ENCODE measurements around the gene EDA. TPM values are rescaled to one million over a fixed set of nuclear protein-coding genes. Genes with fewer than 3 reads are reported as not detected.
"Not testable (repeated sequence)": the region's sequence is repeated elsewhere in the genome, so short reads cannot be mapped to it uniquely, and the experiment has no call there.

Gene EDA
- total RNA-seq, 1 experiment from 2014 or later: 0.15 TPM

GRCh38 chrX:69815063-69815462, 199.2 kb downstream of the EDA start:
- H3K27ac ChIP-seq (ENCODE audit: low read length): no peak overlapping the region
- H3K36me3 ChIP-seq (ENCODE audit: low read depth, low read length): no peaks in the 10 kb centered on the region
- no peak for ATAC-seq
- no peak overlapping the region for H3K4me2 ChIP-seq (ENCODE audit: low read length)
- no peaks in the 10 kb centered on the region for H3K9me2 ChIP-seq (replicated peaks; ENCODE audit: low read length)
- TF ChIP-seq EZH2phosphoT487 (IDR thresholded peaks at IDR 0.05; ENCODE audit: borderline replicate concordance, low read length) (no peak), CTCF (conservative IDR thresholded peaks at IDR 0.05; ENCODE audit: low read depth, low read length) (no peak), EZH2 (IDR thresholded peaks at IDR 0.05; ENCODE audit: low read length, unreplicated experiment) (no peak)
- H3F3A ChIP-seq (ENCODE audit: low read length, unreplicated experiment): no peaks in the 10 kb centered on the region
- H3K79me2 ChIP-seq (ENCODE audit: low read length): no peaks in the 10 kb centered on the region
- BruUV-seq (replicated peaks): no TSS peak
- H3K4me3 ChIP-seq (ENCODE audit: low read length): no peak overlapping the region
- H4K20me1 ChIP-seq (ENCODE audit: low read length): no peaks in the 10 kb centered on the region
- no peak overlapping the region for H2AFZ ChIP-seq (ENCODE audit: low read length)
- ChIA-PET CTCF (no interaction called here), POLR2A (ENCODE audit: unreplicated experiment) (no interaction called here)
- no peaks in the 10 kb centered on the region for H3K4me1 ChIP-seq (ENCODE audit: insufficient read depth, low read length)
- no peaks in the 10 kb centered on the region for H3K27me3 ChIP-seq (ENCODE audit: low read length)
- no peak overlapping the region for H3K9ac ChIP-seq (ENCODE audit: low read length)
- no peak for DNase-seq
- H3K9me3 ChIP-seq (ENCODE audit: low read length): no peaks in the 10 kb centered on the region
- intact Hi-C loops (cut with micrococcal nuclease): no loop called here

- Histone ChIP-seq H4K20me1 (ENCODE audit: low read length) (no peaks in the 10 kb centered on the region), H3K9me2 (replicated peaks; ENCODE audit: low read length) (no peaks in the 10 kb centered on the region), H3K27me3 (ENCODE audit: low read length) (no peaks in the 10 kb centered on the region), H3K27ac (ENCODE audit: low read length) (no peak overlapping the region), H3F3A (ENCODE audit: low read length, unreplicated experiment) (no peaks in the 10 kb centered on the region), H2AFZ (ENCODE audit: low read length) (no peak overlapping the region), H3K9me3 (ENCODE audit: low read length) (no peaks in the 10 kb centered on the region), H3K4me2 (ENCODE audit: low read length) (no peak overlapping the region), H3K4me1 (ENCODE audit: insufficient read depth, low read length) (no peaks in the 10 kb centered on the region), H3K36me3 (ENCODE audit: low read depth, low read length) (no peaks in the 10 kb centered on the region), H3K4me3 (ENCODE audit: low read length) (no peak overlapping the region), H3K79me2 (ENCODE audit: low read length) (no peaks in the 10 kb centered on the region), H3K9ac (ENCODE audit: low read length) (no peak overlapping the region)
- ATAC-seq (no peak), DNase-seq (no peak)
- ChIA-PET CTCF (no interaction called here), POLR2A (ENCODE audit: unreplicated experiment) (no interaction called here)
- no peak for TF ChIP-seq EZH2 (IDR thresholded peaks at IDR 0.05; ENCODE audit: low read length, unreplicated experiment)
- intact Hi-C loops (cut with micrococcal nuclease): no loop called here
- no TSS peak for BruUV-seq (replicated peaks)
Observed at GRCh38 chrX:69815519-69815918, 199.6 kb downstream of the EDA start.

- Histone ChIP-seq H2AFZ (ENCODE audit: low read length) (no peak overlapping the region), H3K9me3 (ENCODE audit: low read length) (no peaks in the 10 kb centered on the region), H3K79me2 (ENCODE audit: low read length) (no peaks in the 10 kb centered on the region), H3K4me2 (ENCODE audit: low read length) (no peak overlapping the region), H3K27ac (ENCODE audit: low read length) (no peak overlapping the region), H3K9me2 (replicated peaks; ENCODE audit: low read length) (no peaks in the 10 kb centered on the region), H4K20me1 (ENCODE audit: low read length) (no peaks in the 10 kb centered on the region), H3K9ac (ENCODE audit: low read length) (no peak overlapping the region), H3K36me3 (ENCODE audit: low read depth, low read length) (no peaks in the 10 kb centered on the region), H3K27me3 (ENCODE audit: low read length) (no peaks in the 10 kb centered on the region), H3F3A (ENCODE audit: low read length, unreplicated experiment) (no peaks in the 10 kb centered on the region), H3K4me1 (ENCODE audit: insufficient read depth, low read length) (no peaks in the 10 kb centered on the region), H3K4me3 (ENCODE audit: low read length) (no peak overlapping the region)
- no peak for ATAC-seq
- CTCF ChIA-PET: no interaction called here
- intact Hi-C loops (cut with micrococcal nuclease): no loop called here
- POLR2A ChIA-PET (ENCODE audit: unreplicated experiment): no interaction called here
- no peak for DNase-seq
- no TSS peak for BruUV-seq (replicated peaks)
- TF ChIP-seq CTCF (conservative IDR thresholded peaks at IDR 0.05; ENCODE audit: low read depth, low read length) (no peak), EZH2phosphoT487 (IDR thresholded peaks at IDR 0.05; ENCODE audit: borderline replicate concordance, low read length) (no peak), EZH2 (IDR thresholded peaks at IDR 0.05; ENCODE audit: low read length, unreplicated experiment) (no peak)
Observed at GRCh38 chrX:69844636-69845035, 228.7 kb downstream of the EDA start.

GRCh38 chrX:69859999-69860398, 244.1 kb downstream of the EDA start:
- H3K27me3 ChIP-seq (ENCODE audit: low read length); H3K27ac ChIP-seq (ENCODE audit: low read length); CTCF ChIA-PET; H3K36me3 ChIP-seq (ENCODE audit: low read depth, low read length); H4K20me1 ChIP-seq (ENCODE audit: low read length); H3K9ac ChIP-seq (ENCODE audit: low read length); BruUV-seq (replicated peaks); ATAC-seq; intact Hi-C loops (cut with micrococcal nuclease); H3K4me3 ChIP-seq (ENCODE audit: low read length); H3K4me1 ChIP-seq (ENCODE audit: insufficient read depth, low read length); H2AFZ ChIP-seq (ENCODE audit: low read length); H3K4me2 ChIP-seq (ENCODE audit: low read length); H3F3A ChIP-seq (ENCODE audit: low read length, unreplicated experiment); H3K9me3 ChIP-seq (ENCODE audit: low read length); H3K9me2 ChIP-seq (replicated peaks; ENCODE audit: low read length); H3K79me2 ChIP-seq (ENCODE audit: low read length); DNase-seq: not testable (repeated sequence)
- POLR2A ChIA-PET (ENCODE audit: unreplicated experiment): interaction anchor here (0.6 kb wide), 1 partner anchor 1062 kb away, joined by 3 read pairs; no protein-coding TSS in a partner anchor

Measured in PC-3 (cell line).